ENCODE measurements around the gene PLAAT3.

GRCh38 chr11:63569570-63569969 is 44.7 kb downstream of the PLAAT3 start:
- TF ChIP-seq USF2 (IDR thresholded peaks at IDR 0.05) (no peak), CTCF (IDR thresholded peaks at IDR 0.05) (no peak), BCL3 (IDR thresholded peaks at IDR 0.05) (no peak), ELK1 (IDR thresholded peaks at IDR 0.05; ENCODE audit: low read depth, low read length) (no peak)

Data from A549 (cell line).